Activated CD4-positive, alpha-beta T cell treated with anti-CD3 and anti-CD28 coated beads, Interleukin-2, amount 50 U/mL, for 24 hours (primary cell): ENCODE measurements around the gene COL15A1.

Experiments used
- DNase-seq, 2 donors: peaks; one replicate each; pipeline ENCODE4 v3.0.0-alpha.2; 2020; ENCODE audit warnings: low read depth in 1 of 2, low spot score in 1 of 2

The COL15A1 gene

DNA sequence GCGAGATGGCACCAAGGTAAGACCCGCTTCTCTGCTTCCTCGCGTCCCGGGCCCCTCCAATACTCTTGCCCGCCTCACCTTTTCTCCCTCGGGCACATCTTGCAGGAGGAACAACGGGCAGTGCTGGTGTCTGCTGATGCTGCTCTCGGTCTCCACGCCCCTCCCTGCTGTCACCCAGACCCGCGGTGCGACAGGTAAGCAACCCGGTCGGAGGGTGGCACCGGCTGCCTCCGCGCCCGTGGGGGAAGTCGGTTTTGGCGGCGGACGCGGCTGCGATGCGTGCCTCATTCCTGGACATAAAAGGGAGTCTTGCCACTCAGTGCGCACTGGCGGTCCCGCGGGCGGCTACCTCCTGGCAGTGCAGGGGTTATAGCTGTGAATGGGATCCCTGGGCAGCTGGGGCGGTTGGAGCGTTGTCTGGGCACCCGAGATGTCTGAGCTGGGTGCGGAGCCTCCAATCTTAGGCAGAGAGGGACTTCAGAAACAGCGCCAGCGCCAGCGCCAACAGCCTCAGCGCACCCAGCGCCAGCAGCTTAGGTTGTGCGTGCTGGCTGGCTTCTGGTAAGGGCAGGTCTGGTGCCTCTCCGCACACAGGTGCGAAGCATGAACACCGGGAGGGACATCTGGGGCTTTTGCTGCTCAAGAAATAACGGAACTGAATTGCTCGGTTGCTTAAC is 488 bp downstream of the COL15A1 start:
- no peak for DNase-seq

DNA sequence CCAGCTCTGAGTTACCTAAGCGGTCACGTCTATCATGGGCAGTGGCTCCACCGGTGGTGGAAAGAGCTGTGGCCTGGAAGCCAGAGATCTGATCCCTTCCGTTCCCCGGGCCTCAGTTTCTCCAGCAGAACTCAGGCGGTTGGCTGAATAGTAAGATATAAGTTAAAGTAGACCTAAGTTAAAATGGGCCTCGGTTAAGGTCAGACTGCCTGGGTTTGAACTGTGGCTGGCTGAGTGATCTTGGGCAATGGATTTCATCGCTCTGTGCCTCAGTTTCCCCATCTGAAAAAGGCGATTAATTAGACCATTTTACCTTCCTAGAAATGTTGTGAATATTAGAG is 997 bp downstream of the COL15A1 start:
- no peak for DNase-seq

DNA sequence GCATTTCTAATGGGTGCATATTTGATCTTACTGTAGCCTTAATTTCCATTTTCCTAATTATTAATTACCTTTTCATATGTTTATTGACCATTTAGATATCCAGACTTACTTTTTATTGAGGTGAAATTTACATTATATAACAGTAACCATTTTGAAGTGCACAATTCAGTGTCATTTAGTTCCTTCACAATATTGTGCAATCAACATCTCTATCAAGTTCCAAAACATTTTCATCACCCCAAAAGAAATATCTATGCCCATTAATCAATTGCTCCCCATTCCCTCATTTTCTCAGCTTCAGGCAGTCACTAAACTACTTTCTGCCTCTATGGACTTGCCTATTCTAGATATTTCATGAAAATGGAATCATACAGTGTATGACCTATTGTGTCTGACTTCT is 5.9 kb downstream of the COL15A1 start:
- DNase-seq = no peak

DNA sequence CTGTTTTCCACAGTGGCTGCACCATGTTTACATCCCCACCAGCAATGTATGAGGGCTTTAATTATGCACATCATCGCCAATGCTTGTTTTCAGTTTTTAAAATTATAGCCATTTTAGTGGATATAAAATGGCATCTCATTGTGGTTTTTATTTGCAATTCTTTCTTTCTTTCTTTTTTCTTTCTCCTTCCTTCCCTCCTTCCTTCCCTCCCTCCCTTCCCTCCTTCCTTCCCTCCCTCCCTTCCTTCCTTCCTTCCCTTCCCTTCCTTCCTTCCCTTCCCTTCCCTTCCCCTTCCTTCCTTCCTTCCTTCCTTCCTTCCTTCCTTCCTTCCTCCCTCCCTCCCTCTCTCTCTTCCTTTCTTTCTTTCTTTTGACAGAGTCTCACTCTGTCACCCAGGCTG is 6.6 kb downstream of the COL15A1 start:
- no peak for DNase-seq

DNA sequence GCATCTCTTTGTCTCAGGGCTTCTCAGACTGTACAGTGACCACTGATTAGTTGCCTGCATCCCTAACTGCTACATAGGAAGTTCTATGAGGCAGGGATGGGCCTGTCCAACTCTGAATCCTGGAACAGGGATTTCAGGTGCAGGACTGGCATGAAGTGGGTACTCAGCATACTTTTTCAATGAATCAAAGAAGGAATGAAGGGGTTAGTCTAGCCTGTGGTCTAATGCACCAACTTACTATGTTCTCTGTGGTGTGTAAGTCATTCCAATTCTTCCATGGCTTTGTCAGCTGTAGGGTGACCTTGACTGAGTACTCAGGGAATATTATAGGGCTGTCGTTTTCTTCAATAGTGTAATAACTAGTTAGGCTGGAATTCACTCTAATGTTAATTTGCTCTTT is 8.3 kb downstream of the COL15A1 start:
- no peak for DNase-seq

DNA sequence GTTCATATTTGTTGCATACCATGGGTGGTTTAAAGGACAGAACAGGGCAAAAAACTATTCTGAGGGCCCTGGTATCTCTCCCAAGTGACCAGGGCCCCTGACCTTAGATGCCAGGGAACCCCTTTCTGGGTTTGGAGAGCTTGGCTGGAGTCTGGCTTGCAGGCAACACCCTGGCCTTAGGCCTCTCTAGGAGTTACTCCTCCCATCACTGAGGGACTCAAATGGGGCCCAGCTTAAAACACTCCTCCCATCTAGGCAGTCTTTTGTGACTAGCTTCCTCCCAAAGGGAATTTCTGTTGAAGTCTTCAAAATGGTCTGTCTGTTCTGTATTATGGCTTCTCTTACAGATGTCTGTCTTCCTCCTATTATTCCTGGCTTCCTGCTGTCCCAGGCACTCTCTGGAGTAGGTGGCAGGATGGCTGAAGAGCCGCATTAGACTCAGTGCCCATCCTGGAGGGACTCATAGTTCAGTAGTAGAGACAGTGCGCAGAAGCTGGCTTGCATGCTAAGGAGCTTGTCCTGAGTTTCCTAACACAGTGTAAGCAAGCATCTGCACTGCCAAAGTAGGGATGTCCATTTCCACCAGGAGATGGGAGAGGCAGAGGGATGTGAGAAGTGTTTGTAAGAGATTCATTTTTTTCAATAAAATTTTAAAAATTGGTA is 10.0 kb downstream of the COL15A1 start:
- no peak for DNase-seq

DNA sequence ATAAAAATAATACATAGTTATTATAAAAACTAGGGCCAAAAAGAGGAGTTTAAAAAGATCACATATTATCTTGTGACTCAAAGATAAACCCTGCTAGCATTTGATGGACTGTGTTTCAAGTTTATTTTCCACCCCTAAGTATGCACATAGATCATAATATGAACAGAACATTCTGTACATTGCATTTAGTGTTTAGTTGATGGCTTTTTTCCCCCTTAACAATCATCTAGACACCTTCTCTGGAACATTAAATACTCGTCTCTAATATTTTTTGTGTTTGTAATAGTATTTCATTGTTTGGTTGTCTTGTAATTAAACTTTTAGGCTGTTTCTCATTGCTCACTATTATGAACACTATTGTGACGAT is 10.5 kb downstream of the COL15A1 start:
- no peak for DNase-seq

DNA sequence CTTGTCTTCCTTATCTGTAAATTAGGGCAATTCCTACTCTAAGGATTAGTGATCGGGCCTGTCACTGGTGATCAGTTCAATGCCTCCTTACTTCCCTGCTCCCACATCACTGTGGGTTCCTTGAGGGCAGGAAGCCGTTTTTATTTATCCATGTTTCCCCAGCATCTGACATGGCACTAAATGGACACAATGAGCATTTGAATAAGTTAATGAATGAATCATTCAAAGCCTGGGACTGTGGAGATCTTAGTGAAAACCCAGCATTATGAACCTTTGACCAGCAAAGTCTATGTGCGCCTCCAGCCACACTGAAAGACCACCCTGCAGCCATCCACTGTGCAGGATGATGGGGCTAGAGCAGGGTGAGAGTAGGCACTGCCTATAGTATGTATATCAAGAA is 11.6 kb downstream of the COL15A1 start:
- DNase-seq = no peak

DNA sequence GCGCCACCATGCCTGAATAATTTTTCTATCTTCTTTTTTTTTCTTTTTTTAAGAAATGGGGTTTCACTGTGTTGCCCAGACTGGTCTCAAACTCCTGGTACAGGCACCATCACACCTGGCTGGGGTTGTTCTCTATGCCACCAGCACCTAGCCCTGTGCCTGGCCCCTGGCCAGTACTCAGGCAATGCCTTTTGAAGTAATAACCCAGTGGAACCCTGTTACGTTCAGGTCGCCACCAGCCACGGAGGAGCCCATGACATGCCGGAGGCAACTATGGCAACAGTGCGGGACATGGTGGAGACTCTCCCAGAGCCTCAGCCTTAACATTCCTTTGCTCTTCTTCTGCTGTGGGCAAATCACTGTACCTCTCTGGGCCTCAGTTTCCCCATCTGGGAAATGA is 14.1 kb downstream of the COL15A1 start:
- DNase-seq = no peak

DNA sequence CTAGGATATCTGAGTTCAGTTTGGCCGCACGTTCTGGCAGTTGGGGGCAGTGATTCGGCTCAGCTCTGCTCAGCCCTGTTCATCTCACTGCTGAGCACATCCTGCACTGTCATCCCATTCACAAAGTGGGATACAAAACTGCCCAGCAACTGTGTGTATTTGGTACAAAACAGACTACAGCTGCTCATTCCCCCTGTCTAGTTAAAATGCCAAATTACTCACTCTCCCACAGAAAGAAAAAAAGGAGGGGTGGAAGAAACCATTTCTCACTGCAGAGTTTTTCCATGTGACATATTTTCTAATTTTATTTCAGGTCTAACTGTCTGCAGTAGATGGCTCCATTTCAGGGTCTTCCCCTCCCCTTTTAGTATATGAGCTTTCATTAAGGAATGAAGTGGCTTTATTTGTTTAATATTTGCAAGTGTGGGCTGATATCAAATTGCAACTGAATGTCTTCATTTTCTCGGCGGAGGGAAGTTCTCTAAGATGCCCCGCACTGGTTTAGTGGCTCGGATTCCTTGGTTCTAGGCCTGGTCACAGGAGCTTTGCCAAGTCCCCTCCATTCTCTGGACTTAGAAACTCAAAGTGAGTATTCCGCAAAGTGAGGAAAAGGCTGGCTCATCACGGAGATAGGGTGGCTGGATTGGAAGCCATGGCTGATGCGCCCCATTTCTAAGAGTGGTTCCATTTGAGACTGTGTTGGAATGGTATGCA is 14.7 kb downstream of the COL15A1 start:
- no peak for DNase-seq

DNA sequence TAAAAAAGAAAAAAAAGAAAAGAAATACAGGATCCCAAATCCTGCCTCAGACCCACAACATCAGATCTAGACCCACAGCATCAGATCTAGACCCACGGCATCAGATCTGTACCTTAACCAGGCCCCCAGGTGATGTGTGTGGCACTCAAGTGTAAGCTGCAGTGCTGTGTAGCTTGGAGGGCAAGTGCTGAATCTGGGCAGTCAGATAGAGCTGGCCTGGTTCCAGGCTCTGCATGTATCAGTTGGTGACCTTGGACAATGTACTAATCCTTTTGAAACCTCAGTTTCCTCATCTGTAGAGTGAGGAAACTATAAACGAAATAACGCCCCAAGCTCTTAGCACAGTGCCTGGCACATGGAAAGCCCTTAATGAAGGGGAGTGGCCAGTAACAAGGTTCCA is 16.7 kb downstream of the COL15A1 start:
- no peak for DNase-seq

DNA sequence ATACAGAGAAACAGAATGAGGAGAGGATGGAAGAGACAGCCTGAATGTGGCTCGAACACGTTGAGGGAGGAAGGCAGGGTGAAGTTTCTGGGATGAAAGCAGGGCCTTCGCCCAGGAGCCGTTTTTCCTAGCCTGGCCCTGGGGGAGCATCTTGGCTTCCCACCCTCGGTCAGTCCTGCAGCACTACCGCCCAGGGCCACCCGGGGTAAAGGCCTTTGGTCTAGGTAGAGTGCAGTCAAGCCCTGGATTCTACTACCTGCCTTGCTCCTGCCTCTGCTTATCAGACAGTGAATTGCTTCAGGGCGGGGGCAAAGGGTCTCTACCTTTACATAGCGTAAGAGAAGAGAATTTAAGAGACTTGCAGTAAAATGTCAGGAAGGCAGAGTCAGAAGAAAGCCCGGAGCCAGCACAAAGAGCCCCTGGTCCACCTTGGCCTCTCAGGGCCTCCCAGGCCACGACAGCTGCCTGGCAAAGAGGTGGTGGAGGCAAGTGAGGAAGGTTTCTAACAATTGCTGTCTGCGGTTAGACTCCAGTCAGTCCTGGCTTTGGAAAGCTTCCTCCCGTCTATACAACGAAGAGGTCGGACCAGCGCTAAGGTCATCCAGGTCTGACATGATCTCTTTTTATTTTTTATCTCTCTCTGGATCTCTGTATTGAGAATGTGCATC is 17.9 kb downstream of the COL15A1 start:
- DNase-seq = no peak

DNA sequence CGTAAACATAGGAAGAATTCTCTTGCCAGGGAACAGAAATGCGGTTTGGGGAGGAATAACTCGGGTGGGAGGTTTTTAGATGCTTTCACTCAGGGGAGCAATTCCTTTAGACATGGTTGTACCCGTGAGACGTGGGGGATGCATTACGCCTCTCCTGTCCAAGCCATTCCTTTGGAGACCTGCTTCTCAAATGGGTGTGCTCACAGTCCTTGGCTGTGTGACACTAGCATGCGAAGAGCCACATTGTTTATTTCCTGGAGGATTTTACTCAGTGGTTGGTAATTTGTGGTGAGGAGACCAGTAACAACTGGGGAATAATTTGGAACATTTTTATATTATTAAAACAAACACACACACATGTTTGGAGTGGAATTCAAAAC is 18.5 kb downstream of the COL15A1 start:
- no peak for DNase-seq

DNA sequence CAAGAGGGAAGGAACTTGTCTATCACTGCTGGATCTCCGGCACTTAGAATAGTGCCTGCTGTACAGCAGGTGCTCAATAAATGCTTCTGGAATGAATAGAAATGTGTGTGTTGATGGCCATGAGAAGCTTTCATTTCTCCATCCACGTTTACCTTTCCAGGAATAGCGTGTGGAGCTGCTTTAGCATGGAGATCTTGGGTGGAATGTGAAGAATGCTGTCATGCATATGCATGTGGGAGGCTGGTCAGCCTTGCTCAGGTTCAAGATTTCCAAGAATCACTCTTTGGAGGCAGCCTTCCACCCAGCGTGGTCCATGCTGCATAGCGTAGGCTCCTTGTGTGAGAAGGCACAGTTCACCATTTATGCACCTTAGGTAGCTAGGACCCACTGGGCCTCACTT is 19.2 kb downstream of the COL15A1 start:
- no peak for DNase-seq

DNA sequence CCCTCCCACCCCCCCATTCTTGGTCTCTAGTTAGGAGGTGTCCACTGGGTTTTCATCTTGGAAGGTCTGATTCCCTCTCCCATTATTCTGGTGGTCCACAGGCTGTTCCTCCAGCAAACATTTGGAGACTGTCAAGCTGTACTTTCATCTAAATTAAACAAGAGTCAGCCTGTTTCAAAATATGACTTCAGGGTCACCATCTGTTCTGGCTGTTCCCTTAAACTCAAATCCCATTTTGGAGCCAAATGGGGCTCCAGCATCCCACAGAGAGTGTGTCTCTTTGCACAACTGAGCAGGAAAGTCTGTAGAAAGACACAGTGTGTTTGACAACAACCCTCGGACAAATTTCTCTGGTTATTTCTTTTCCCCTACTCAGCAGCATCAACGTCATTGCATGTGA is 20.5 kb downstream of the COL15A1 start:
- DNase-seq = no peak

DNA sequence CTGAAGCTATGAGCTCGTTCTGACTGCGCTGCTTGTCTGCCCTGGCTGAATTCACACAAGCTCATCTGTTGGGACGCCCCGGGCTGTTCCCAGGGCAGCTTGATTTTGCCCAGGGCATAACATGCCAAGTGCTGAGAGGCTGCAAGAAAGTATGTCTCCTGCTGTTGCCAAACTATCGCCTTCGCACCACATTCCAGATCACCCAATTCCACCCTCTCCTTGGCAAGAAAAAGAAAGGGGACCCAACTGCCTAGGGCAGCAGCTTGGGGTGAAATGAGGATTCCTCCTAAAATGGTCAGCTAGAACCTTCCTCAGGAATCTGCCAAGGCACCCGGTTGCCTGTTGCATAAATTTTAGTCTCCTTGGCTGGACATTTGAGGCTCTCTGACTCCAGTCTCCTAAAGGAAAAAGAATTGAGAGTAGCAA is 21.2 kb downstream of the COL15A1 start:
- no peak for DNase-seq

DNA sequence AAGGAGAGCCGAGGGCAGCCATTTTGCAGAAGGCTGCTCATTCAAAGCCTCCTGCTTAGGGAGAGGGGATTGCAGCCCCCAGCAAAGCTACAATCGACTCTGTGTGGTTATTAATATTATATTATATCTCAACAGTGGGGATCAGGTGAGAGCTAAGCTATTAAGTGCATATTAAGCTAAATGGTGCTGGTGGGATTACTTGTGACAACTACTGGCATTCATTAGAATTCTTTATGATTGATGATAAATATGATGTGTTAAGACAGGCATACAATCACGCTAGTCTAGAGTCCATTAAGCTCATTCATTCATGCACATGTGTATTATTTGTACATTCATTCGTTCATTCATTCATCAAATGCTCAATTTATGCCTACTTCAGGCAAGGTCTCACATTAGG is 23.0 kb downstream of the COL15A1 start:
- no peak for DNase-seq

DNA sequence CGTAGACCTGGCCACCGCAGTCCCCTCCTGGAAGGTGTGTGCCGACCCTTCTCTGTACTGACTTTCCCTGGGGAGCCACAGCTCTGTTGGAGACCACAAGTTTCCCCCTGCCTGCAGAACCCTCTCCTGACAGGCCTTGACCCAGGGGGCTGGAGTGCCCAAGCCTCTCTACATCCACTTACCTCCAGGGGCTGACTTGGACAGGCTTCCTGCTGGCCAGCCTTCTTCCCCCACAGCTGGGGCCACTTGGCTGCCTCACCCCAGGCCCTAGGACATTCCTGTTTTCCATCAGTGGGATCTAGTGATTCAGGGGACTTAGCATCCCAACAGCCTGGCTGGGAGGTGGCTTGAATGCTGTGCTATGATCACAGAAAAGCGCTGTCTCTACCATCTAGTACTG is 23.6 kb downstream of the COL15A1 start:
- DNase-seq = no peak

DNA sequence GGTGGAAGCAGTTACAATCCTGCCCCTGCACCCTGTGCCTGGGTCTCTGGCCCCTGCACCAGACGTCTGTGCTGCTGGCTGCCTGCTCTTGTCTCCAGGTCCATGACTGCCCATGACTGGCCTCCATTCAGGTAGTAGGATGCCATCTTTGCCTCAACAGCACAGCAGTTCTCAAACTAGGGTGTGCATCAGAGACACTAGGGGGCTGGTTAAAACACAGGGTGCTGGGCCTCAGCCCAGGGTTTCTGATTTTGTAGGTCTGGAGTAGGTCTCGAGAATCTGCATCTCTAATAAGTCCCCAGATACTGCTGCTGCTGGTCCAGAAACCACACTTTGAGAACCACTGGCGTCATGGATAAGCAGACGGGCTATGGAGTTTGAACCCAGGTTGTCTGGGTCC is 24.0 kb downstream of the COL15A1 start:
- no peak for DNase-seq

DNA sequence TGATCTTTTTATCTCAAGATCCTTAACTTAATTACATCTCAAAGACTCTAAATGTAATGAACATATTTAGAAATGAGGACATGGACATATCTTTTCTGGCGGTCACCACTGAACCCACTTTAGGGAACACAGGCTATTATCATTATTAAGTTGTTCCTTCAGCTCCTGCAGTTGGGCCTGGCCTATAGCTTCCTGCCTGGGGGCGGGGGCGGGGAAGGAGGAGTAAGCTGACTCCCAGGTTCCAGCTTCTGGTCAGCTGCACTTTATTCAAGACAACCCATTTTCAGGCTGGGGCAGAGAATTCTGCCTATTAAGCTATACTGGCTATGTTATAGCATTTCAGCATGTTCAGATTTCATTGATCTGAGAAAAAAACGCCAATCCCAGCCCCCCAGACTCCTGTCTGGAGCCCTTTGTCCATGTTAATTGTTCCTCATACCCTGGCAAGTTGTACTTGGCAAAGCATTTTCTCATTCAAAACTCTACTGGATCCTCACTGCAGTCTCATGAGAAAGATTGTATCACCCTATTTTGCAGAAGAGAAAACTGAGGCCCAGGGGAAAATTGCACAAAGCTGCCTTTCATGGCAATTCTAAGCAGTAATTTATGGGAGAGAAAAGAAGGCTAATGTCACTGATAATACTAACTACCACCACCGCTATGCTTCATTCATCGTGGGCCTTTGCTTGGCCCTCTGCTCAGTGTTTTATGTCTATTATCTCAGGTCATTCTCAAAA is 25.1 kb downstream of the COL15A1 start:
- no peak for DNase-seq

DNA sequence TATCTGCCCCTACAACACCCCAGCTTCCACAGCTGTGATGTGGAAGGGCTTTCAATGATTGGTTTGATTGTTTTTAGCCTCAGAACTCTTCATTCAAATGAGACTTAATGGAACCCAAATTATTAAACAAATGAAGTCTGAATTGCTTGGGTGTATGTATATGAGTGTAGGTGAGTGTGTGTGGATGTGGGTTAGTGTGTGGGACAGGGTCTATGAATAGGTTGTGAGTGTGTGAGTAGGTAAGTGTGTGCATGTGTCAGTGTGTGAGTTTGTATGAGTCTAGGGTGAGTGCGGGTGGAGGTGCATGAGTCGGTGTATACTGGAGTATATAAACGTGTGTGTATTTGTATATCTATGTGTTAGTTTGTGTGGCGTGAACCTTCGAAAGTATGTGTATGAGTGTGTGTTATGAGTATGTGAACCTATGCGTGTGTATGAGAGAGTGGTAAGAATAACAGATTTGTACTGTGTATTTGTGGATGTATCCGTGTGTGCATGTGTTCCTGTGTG is 26.9 kb downstream of the COL15A1 start:
- DNase-seq = no peak
